GM12892 (cell line): ENCODE measurements around the gene SPINK8.

Source experiments
- POLR2A ChIP-seq: IDR thresholded peaks from 2 replicates; pipeline ENCODE4 v1.6.1; 2011; ENCODE audit warnings: low read depth, low read length, control low read depth
- POLR2AphosphoS5 ChIP-seq: IDR thresholded peaks from 2 replicates; pipeline ENCODE4 v1.6.1; 2011; ENCODE audit warnings: low read depth, low read length, control low read depth

- TF ChIP-seq POLR2A (no peak), POLR2AphosphoS5 (no peak)
Measured at GRCh38 chr3:48289659-48290058, 43.8 kb downstream of the SPINK8 start.
